ENCODE measurements around the gene CEBPE. TPM values are rescaled to one million over a fixed set of nuclear protein-coding genes. Genes with fewer than 3 reads are reported as not detected.

The CEBPE gene
- total and polyA plus RNA-seq, 2 donors (not counting 1 experiment from before 2014, with no cell fraction given) = 0.37 to 0.45 TPM

DNA sequence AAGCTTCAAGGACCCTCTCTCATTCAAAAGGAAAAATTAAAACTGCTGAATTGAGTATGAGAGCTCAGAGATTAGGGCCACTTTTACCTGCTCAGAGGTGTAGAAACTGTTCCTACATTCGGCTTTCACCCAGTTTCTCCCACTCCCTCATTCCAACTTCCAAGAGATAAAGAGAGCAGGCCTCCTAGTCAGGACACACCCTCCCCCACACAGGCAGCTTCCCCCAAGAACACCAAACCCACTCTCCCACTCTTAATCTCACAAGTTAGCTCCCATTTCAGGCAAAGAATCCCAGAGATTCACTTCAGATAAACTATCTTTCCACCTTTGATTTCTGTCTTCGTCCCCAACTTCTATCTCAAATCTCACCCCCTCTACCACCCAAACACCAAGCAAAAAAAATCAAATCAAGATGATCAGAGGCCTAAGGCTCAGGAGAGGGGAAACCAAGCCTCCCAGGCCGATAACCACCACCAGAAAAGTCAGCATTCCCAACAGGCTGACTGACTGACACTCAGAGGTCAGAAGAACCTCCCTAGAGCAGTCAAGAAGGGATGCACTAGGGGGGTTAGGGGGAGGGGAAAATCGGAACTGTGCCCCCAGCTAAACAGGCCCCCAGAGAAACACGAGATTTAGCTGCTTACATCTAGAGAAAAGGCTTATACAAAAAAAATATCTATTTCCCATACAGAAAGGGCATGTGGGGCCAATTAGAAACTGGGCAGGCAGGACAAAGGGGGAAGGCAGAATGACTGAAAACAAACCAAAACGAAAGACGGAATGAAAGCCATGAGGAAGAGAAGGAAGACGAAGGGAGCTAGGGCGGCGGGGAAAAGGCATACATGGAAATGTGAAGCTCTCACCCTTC lies 48.6 kb downstream of the CEBPE start:
- TF ChIP-seq, protein P1, sequence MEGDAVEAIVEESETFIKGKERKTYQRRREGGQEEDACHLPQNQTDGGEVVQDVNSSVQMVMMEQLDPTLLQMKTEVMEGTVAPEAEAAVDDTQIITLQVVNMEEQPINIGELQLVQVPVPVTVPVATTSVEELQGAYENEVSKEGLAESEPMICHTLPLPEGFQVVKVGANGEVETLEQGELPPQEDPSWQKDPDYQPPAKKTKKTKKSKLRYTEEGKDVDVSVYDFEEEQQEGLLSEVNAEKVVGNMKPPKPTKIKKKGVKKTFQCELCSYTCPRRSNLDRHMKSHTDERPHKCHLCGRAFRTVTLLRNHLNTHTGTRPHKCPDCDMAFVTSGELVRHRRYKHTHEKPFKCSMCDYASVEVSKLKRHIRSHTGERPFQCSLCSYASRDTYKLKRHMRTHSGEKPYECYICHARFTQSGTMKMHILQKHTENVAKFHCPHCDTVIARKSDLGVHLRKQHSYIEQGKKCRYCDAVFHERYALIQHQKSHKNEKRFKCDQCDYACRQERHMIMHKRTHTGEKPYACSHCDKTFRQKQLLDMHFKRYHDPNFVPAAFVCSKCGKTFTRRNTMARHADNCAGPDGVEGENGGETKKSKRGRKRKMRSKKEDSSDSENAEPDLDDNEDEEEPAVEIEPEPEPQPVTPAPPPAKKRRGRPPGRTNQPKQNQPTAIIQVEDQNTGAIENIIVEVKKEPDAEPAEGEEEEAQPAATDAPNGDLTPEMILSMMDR (IDR thresholded peaks at IDR 0.05) = no peak
- no peak for TF ChIP-seq EZH2 (IDR thresholded peaks at IDR 0.05; ENCODE audit: borderline replicate concordance, insufficient read depth, low read depth, low read length, poor library complexity, severe bottlenecking)
- intact Hi-C loops (cut with micrococcal nuclease) = no loop called here
- ATAC-seq (ENCODE audit: low read depth) (no peak), DNase-seq (peak; percentile 14)
- no peaks in the 10 kb centered on the region for H3K9me3 ChIP-seq (ENCODE audit: control extremely low read depth in 1 of 3, control insufficient read depth in 2 of 3, insufficient read depth in 1 of 3, low read length in 2 of 3)
- peaks cover 46% of the 10 kb centered on the region for H4K20me1 ChIP-seq (ENCODE audit: control insufficient read depth, insufficient read depth, low read length, poor library complexity, severe bottlenecking)
- peaks cover 5 to 63% of the 10 kb centered on the region in 2 experiments for H3K36me3 ChIP-seq (replicated peaks in 1 of 2; ENCODE audit: control extremely low read depth in 1 of 2, control insufficient read depth in 1 of 2, extremely low read depth in 1 of 2, insufficient read depth in 2 of 2, low read length in 1 of 2)
- peak overlapping the region in 4 of 5 experiments; percentile 53 to 73 (median 64) for H3K4me3 ChIP-seq (ENCODE audit: control extremely low read depth in 1 of 5, extremely low read depth in 1 of 5, insufficient read depth in 1 of 5, low read depth in 2 of 5, low read length in 4 of 5)
- H3K27me3 ChIP-seq (replicated peaks in 1 of 4; ENCODE audit: control extremely low read depth in 1 of 4, control insufficient read depth in 3 of 4, insufficient read depth in 4 of 4, low read length in 3 of 4) = no peaks in the 10 kb centered on the region
- peak overlapping the region; percentile 63 for H2AFZ ChIP-seq (ENCODE audit: insufficient read depth, low read depth, low read length, poor library complexity, severe bottlenecking)
- Mint-ChIP-seq H3K9me3 (ENCODE audit: insufficient read depth) (no peaks in the 10 kb centered on the region), H3K27me3 (no peaks in the 10 kb centered on the region), H3K4me1 (peaks cover 40% of the 10 kb centered on the region), H3K4me3 (peak overlapping the region; percentile 98), H3K27ac (peak overlapping the region; percentile 92)
- H3K27ac ChIP-seq (ENCODE audit: low read length in 2 of 2) = peak overlapping the region; percentile 51 to 76
- WGBS (ENCODE audit: insufficient coverage) = 67% methylated on average over 2 of the region's 10 CpGs
- peaks cover 21 to 41% of the 10 kb centered on the region in 2 donors for H3K4me1 ChIP-seq (ENCODE audit: control insufficient read depth in 2 of 2, insufficient read depth in 2 of 2, low read length in 2 of 2)
- peaks cover 43% of the 10 kb centered on the region for H3K79me2 ChIP-seq (ENCODE audit: control insufficient read depth, insufficient read depth, low read length)
- peak overlapping the region; percentile 65 for H3K9ac ChIP-seq (ENCODE audit: low read length)
- ChIA-PET POLR2A (interaction anchor here (0.5 kb wide), 1 partner anchor 143 kb away, joined by 4 read pairs; no protein-coding TSS in a partner anchor), CTCF (interaction anchor here (0.6 to 4.6 kb wide), 15 partner anchors 10 to 566 kb away, joined by 3 to 34 read pairs (median 5); partner anchors contain the start of genes ACIN1, AJUBA, C14orf119 and CDH24)
- H3K4me2 ChIP-seq (replicated peaks; ENCODE audit: low read depth, low read length, poor library complexity, severe bottlenecking) = peak overlapping the region; percentile 75

Data from B cell (primary cell).